HCT116 (cell line): ENCODE results near the gene PALM2AKAP2. TPM values are rescaled to one million over a fixed set of nuclear protein-coding genes. Genes with fewer than 3 reads are reported as not detected.

ENCODE experiments used
- ATAC-seq: fragments of 200-7000 bp; cut with Tn5 transposase; 2 replicates; pipeline ENCODE4 v1.9.1; 2020; ENCODE audit warnings: mild to moderate bottlenecking, moderate library complexity
- BruUV-seq: library from RNA; stranded (reverse); fragments of 400-500 nt; replicated peaks from 2 replicates; lab custom pipeline; 2021; lab: Mats Ljungman, UMichigan
- CTCF ChIA-PET: fragments of 300-600 bp; sonication (Branson Sonifier 250); formaldehyde crosslinking; loops from one replicate; lab custom pipeline; 2021; ENCODE audit warnings: antibody characterized with exemption; lab: Charles Lee
- POLR2A ChIA-PET: fragments of 300-600, 350-600 bp; sonication (Branson Sonifier 250); formaldehyde crosslinking; loops from one replicate; lab custom pipeline; 2021; ENCODE audit warnings: antibody characterized with exemption; lab: Charles Lee
- RAD21 ChIA-PET, 2 experiments: fragments of 300-600 bp; sonication (Branson Sonifier 250); formaldehyde crosslinking; loops; one replicate each; lab custom pipeline; 2023; ENCODE audit warnings: low total read pairs in 2 of 2; ENCODE audit not compliant: uncharacterized antibody in 2 of 2, unreplicated experiment in 2 of 2, low non-redundant PET in 1 of 2; lab: Charles Lee
- DNase-seq: peaks from one replicate; pipeline ENCODE4 v3.0.0-alpha.2; 2010; ENCODE audit warnings: low read depth, low spot score
- H2AFZ ChIP-seq: fragments of 200-600 bp; shearing (Covaris generic), sonication (generic); 2 replicates; pipeline ENCODE4 v1.6.1; 2017; ENCODE audit warnings: low read depth, mixed run types, mixed read lengths, antibody characterized with exemption, low read length; ENCODE audit not compliant: poor library complexity, severe bottlenecking
- H3K27ac ChIP-seq: 2 replicates; pipeline ENCODE4 v1.5.1; 2012; ENCODE audit warnings: low read depth, low read length
- H3K27me3 ChIP-seq: fragments of 200-600 bp; sonication (generic); 2 replicates; pipeline ENCODE4 v1.6.1; 2016; ENCODE audit warnings: mixed run types, low read length, mixed read lengths; ENCODE audit not compliant: insufficient read depth
- H3K36me3 ChIP-seq, 2 experiments: fragments of 200-500 bp in 1 of 2; fragments of 200-600 bp in 1 of 2; sonication (Bioruptor generic) in 1 of 2; sonication (generic) in 1 of 2; 2 replicates each; pipeline versions ENCODE4 v1.5.1 to v1.6.1; 2014 to 2016; ENCODE audit warnings: low read length in 2 of 2, inconsistent platforms in 1 of 2, mixed read lengths in 1 of 2, mixed run types in 1 of 2; ENCODE audit not compliant: insufficient read depth in 2 of 2, control insufficient read depth in 1 of 2
- H3K4me1 ChIP-seq, 2 experiments: fragments of 200-600 bp in 1 of 2; sonication (generic) in 1 of 2; 2 replicates each; pipeline versions ENCODE4 v1.5.1 to v1.6.1; 2012 to 2017; ENCODE audit warnings: low read length in 2 of 2, inconsistent platforms in 1 of 2, mild to moderate bottlenecking in 1 of 2, mixed read lengths in 1 of 2, mixed run types in 1 of 2, moderate library complexity in 1 of 2; ENCODE audit not compliant: insufficient read depth in 2 of 2, control insufficient read depth in 1 of 2
- H3K4me2 ChIP-seq: fragments of 200-600 bp; sonication (generic); 2 replicates; pipeline ENCODE4 v1.6.1; 2017; ENCODE audit warnings: mixed run types, low read length, mixed read lengths
- H3K4me3 ChIP-seq, 2 experiments: fragments of 200-600 bp in 1 of 2; sonication (generic) in 1 of 2; replicated peaks in 1 of 2; 2 replicates each; pipeline ENCODE4 v1.5.1; 2011 to 2016; ENCODE audit warnings: low read length in 2 of 2, control low read depth in 1 of 2, low read depth in 1 of 2, mild to moderate bottlenecking in 1 of 2, mixed read lengths in 1 of 2, mixed run types in 1 of 2
- H3K79me2 ChIP-seq: fragments of 200-600 bp; sonication (generic); 2 replicates; pipeline ENCODE4 v1.6.1; 2017; ENCODE audit warnings: mild to moderate bottlenecking, mixed run types, low read length, moderate library complexity, mixed read lengths; ENCODE audit not compliant: insufficient read depth
- H3K9ac ChIP-seq: fragments of 200-600 bp; sonication (generic); 2 replicates; pipeline ENCODE4 v1.6.1; 2016; ENCODE audit warnings: low read length, mixed read lengths
- H3K9me2 ChIP-seq: fragments of 200-600 bp; sonication (generic), shearing (Covaris generic); 2 replicates; pipeline ENCODE4 v1.6.1; 2017; ENCODE audit warnings: mixed run types, mild to moderate bottlenecking, moderate library complexity; ENCODE audit not compliant: insufficient read depth
- H3K9me3 ChIP-seq, 2 experiments: fragments of 200-500 bp in 1 of 2; fragments of 200-600 bp in 1 of 2; sonication (Bioruptor generic) in 1 of 2; sonication (generic) in 1 of 2; 2 replicates each; pipeline ENCODE4 v1.6.1; 2014 to 2017; ENCODE audit warnings: low read length in 2 of 2, mixed read lengths in 2 of 2, inconsistent platforms in 1 of 2, low read depth in 1 of 2, mild to moderate bottlenecking in 1 of 2, mixed run types in 1 of 2, moderate library complexity in 1 of 2; ENCODE audit not compliant: control insufficient read depth in 1 of 2, insufficient read depth in 1 of 2
- H4K20me1 ChIP-seq: fragments of 200-600 bp; sonication (generic), shearing (Covaris generic); 2 replicates; pipeline ENCODE4 v1.6.1; 2017; ENCODE audit warnings: mixed run types, mild to moderate bottlenecking, moderate library complexity; ENCODE audit not compliant: insufficient read depth
- CBX3 ChIP-seq: IDR thresholded peaks from 2 replicates; pipeline ENCODE4 v1.6.1; 2012; ENCODE audit warnings: low read depth
- CEBPB ChIP-seq: IDR thresholded peaks from 2 replicates; pipeline ENCODE4 v1.6.1; 2012; ENCODE audit warnings: low read depth
- EZH2 ChIP-seq: fragments of 200-600 bp; sonication (generic); IDR thresholded peaks from 2 replicates; pipeline ENCODE4 v1.6.1; 2017; ENCODE audit warnings: antibody characterized with exemption, mixed run types
- EZH2phosphoT487 ChIP-seq: fragments of 200-600 bp; IDR thresholded peaks from 2 replicates; pipeline ENCODE4 v1.6.1; 2018; ENCODE audit warnings: antibody characterized with exemption, borderline replicate concordance
- FOSL1 ChIP-seq: IDR thresholded peaks from 2 replicates; pipeline ENCODE4 v1.6.1; 2012; ENCODE audit warnings: low read depth
- POLR2A ChIP-seq: IDR thresholded peaks from 2 replicates; pipeline ENCODE4 v1.7.0; 2011; ENCODE audit warnings: borderline replicate concordance; ENCODE audit not compliant: insufficient read depth, insufficient read length; ENCODE audit errors: extremely low read depth
- POLR2AphosphoS5 ChIP-seq: IDR thresholded peaks from 2 replicates; pipeline ENCODE4 v1.6.1; 2011; ENCODE audit warnings: mild to moderate bottlenecking, low read depth, low read length, moderate library complexity
- SIN3A ChIP-seq: IDR thresholded peaks from 2 replicates; pipeline ENCODE4 v1.6.1; 2012; ENCODE audit warnings: low read depth
- SP1 ChIP-seq: IDR thresholded peaks from 2 replicates; pipeline ENCODE4 v1.6.1; 2012; ENCODE audit warnings: low read depth
- ZFX ChIP-seq: fragments of 450-650 bp; IDR thresholded peaks from 2 replicates; pipeline ENCODE4 v1.6.1; 2017
- intact Hi-C: fragments of 100-400 bp; cut with micrococcal nuclease; formaldehyde crosslinking; loops from 2 replicates; pipeline ENCODE4 v1.10.0; 2022
- total RNA-seq: library from RNA; stranded (reverse); gene quantifications from one replicate; pipeline ENCODE4 v1.2.1, GENCODE V29; 2021; ENCODE audit not compliant: unreplicated experiment
- TF ChIP-seq, protein P1 (sequence below): IDR thresholded peaks from 2 replicates; pipeline ENCODE4 v1.6.1; 2012
- TF ChIP-seq, protein P2 (sequence below), 3 experiments: fragments of 200-600 bp in 1 of 3; sonication (generic) in 1 of 3; IDR thresholded peaks in 2 of 3; conservative IDR thresholded peaks in 1 of 3; 2 replicates each; pipeline ENCODE4 v1.5.1; 2012 to 2017; ENCODE audit warnings: low read depth in 2 of 3, low read length in 2 of 3, antibody characterized with exemption in 1 of 3, borderline replicate concordance in 1 of 3, control low read depth in 1 of 3, mild to moderate bottlenecking in 1 of 3, mixed read lengths in 1 of 3, mixed run types in 1 of 3, moderate library complexity in 1 of 3; ENCODE audit not compliant: insufficient read depth in 1 of 3
- TF ChIP-seq, protein P3 (sequence below): IDR thresholded peaks from 2 replicates; pipeline ENCODE4 v1.6.1; 2012; ENCODE audit warnings: low read depth

PALM2AKAP2 gene
- total RNA-seq, 1 experiment from 2014 or later: 0.34 TPM

DNA sequence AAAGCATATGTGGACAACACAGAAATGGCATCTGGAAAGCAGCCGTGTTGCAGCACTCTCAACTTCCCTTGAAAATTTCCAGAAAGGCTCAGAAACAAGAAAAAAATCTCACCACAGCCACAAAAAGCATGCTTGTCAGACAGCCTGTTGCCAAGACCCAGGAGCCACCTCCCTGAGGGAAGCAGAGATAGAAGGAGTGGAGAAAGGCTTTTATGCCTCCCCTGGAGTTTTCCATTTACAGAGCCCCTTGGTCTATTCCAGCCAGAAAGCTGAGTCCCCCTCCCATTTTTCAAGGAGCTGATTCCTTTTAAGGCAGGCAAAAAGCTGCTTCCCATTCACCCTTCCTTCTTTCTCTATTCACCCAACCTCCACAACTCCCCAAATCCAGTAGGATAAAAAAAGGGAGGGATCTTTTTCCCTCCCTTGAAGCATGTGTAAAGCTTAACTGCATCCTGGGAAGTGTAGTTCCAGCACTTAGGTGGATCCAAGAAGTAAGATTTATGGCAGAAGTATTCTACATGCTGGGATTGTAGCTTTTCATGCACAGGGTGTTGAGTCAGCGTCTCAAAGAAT, 37.1 kb upstream of the PALM2AKAP2 start:
- ChIA-PET POLR2A (no interaction called here), RAD21 (no interaction called here), CTCF (no interaction called here)
- ATAC-seq (no peak), DNase-seq (no peak)
- Histone ChIP-seq H3K4me1 (no peaks in the 10 kb centered on the region), H3K9me2 (no peaks in the 10 kb centered on the region), H3K9ac (no peak overlapping the region), H3K79me2 (no peaks in the 10 kb centered on the region), H2AFZ (no peak overlapping the region), H3K27me3 (peaks cover 66% of the 10 kb centered on the region), H3K9me3 (no peaks in the 10 kb centered on the region), H3K36me3 (no peaks in the 10 kb centered on the region), H3K27ac (no peak overlapping the region)
- intact Hi-C loops: no loop called here
- no TSS peak for BruUV-seq
- TF ChIP-seq EZH2phosphoT487 (no peak), SIN3A (no peak)
- TF ChIP-seq, all 23 proteins: peak for 0
- no peaks in the 10 kb centered on the region for H4K20me1 ChIP-seq
- H3K4me2 ChIP-seq: no peak overlapping the region
- H3K4me3 ChIP-seq: no peak overlapping the region

DNA sequence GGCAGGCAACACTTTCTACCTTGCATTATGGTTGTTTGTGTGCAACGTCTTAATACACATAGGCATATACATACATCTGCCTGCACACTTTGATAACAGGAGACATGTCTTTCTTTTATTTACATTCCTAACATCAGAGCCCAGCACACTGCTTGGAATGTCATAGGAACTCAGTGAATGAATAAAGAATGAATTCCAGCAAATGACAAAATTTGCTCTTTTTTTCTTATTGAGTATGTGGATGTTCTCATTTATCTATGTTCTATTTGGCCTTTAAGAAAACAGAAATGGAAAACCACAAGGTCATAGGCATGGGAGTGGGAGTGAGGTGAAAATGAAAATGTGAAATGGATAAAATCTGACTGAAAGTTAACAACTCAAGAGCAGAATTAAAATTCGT, 36.3 kb upstream of the PALM2AKAP2 start:
- POLR2A ChIA-PET: no interaction called here
- Histone ChIP-seq H3K4me1 (no peaks in the 10 kb centered on the region), H3K9ac (no peak overlapping the region), H4K20me1 (no peaks in the 10 kb centered on the region), H3K4me2 (no peak overlapping the region), H3K27me3 (peaks cover 68% of the 10 kb centered on the region), H3K79me2 (no peaks in the 10 kb centered on the region), H3K4me3 (no peak overlapping the region), H3K9me2 (no peaks in the 10 kb centered on the region), H2AFZ (no peak overlapping the region), H3K9me3 (no peaks in the 10 kb centered on the region), H3K36me3 (no peaks in the 10 kb centered on the region), H3K27ac (no peak overlapping the region)
- CTCF ChIA-PET: no interaction called here
- BruUV-seq: no TSS peak
- RAD21 ChIA-PET: no interaction called here
- ATAC-seq: no peak
- DNase-seq: no peak
- intact Hi-C loops: no loop called here
- TF ChIP-seq ZFX: no peak
- TF ChIP-seq, protein P1, sequence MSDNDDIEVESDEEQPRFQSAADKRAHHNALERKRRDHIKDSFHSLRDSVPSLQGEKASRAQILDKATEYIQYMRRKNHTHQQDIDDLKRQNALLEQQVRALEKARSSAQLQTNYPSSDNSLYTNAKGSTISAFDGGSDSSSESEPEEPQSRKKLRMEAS: no peak
- TF ChIP-seq POLR2AphosphoS5: no peak
- TF ChIP-seq POLR2A: no peak
- no peak for TF ChIP-seq FOSL1
- TF ChIP-seq, protein P2, sequence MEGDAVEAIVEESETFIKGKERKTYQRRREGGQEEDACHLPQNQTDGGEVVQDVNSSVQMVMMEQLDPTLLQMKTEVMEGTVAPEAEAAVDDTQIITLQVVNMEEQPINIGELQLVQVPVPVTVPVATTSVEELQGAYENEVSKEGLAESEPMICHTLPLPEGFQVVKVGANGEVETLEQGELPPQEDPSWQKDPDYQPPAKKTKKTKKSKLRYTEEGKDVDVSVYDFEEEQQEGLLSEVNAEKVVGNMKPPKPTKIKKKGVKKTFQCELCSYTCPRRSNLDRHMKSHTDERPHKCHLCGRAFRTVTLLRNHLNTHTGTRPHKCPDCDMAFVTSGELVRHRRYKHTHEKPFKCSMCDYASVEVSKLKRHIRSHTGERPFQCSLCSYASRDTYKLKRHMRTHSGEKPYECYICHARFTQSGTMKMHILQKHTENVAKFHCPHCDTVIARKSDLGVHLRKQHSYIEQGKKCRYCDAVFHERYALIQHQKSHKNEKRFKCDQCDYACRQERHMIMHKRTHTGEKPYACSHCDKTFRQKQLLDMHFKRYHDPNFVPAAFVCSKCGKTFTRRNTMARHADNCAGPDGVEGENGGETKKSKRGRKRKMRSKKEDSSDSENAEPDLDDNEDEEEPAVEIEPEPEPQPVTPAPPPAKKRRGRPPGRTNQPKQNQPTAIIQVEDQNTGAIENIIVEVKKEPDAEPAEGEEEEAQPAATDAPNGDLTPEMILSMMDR (IDR thresholded peaks at IDR 0.05 in 2 of 3, conservative IDR thresholded peaks at IDR 0.05 in 1 of 3; ENCODE audit: borderline replicate concordance in 1 of 3, insufficient read depth in 1 of 3, low read depth in 2 of 3, low read length in 2 of 3): no peak
- TF ChIP-seq EZH2phosphoT487: no peak
- TF ChIP-seq CEBPB: no peak
- TF ChIP-seq, protein P3, sequence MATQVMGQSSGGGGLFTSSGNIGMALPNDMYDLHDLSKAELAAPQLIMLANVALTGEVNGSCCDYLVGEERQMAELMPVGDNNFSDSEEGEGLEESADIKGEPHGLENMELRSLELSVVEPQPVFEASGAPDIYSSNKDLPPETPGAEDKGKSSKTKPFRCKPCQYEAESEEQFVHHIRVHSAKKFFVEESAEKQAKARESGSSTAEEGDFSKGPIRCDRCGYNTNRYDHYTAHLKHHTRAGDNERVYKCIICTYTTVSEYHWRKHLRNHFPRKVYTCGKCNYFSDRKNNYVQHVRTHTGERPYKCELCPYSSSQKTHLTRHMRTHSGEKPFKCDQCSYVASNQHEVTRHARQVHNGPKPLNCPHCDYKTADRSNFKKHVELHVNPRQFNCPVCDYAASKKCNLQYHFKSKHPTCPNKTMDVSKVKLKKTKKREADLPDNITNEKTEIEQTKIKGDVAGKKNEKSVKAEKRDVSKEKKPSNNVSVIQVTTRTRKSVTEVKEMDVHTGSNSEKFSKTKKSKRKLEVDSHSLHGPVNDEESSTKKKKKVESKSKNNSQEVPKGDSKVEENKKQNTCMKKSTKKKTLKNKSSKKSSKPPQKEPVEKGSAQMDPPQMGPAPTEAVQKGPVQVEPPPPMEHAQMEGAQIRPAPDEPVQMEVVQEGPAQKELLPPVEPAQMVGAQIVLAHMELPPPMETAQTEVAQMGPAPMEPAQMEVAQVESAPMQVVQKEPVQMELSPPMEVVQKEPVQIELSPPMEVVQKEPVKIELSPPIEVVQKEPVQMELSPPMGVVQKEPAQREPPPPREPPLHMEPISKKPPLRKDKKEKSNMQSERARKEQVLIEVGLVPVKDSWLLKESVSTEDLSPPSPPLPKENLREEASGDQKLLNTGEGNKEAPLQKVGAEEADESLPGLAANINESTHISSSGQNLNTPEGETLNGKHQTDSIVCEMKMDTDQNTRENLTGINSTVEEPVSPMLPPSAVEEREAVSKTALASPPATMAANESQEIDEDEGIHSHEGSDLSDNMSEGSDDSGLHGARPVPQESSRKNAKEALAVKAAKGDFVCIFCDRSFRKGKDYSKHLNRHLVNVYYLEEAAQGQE: no peak
- TF ChIP-seq SP1: no peak
- no peak for TF ChIP-seq CBX3
- no peak for TF ChIP-seq EZH2
